ENCODE results near the gene SLC38A8.

SLC38A8 gene

GRCh38 chr16:84054271-84054670, 11.7 kb upstream of the SLC38A8 start:
- no peaks in the 10 kb centered on the region for H3K4me1 ChIP-seq (ENCODE audit: control insufficient read depth, insufficient read depth, low read length)
- no peak overlapping the region for H3K27ac ChIP-seq (ENCODE audit: low read depth, low read length)
- peaks cover 30% of the 10 kb centered on the region for H3K36me3 ChIP-seq (ENCODE audit: control insufficient read depth, insufficient read depth, low read length)
- no peak overlapping the region for H3K4me3 ChIP-seq (ENCODE audit: low read length)
- no peak overlapping the region for H3K9ac ChIP-seq (ENCODE audit: low read length)
- no peaks in the 10 kb centered on the region for H3K27me3 ChIP-seq (ENCODE audit: control insufficient read depth, insufficient read depth, low read length)

GRCh38 chr16:84053237-84053636, 10.6 kb upstream of the SLC38A8 start:
- Histone ChIP-seq H3K9ac (ENCODE audit: low read length) (no peak overlapping the region), H3K4me1 (ENCODE audit: control insufficient read depth, insufficient read depth, low read length) (no peaks in the 10 kb centered on the region), H3K36me3 (ENCODE audit: control insufficient read depth, insufficient read depth, low read length) (peaks cover 20% of the 10 kb centered on the region), H3K27ac (ENCODE audit: low read depth, low read length) (no peak overlapping the region), H3K27me3 (ENCODE audit: control insufficient read depth, insufficient read depth, low read length) (no peaks in the 10 kb centered on the region), H3K4me3 (ENCODE audit: low read length) (no peak overlapping the region)

- Histone ChIP-seq H3K4me1 (ENCODE audit: control insufficient read depth, insufficient read depth, low read length) (no peaks in the 10 kb centered on the region), H3K9ac (ENCODE audit: low read length) (no peak overlapping the region), H3K36me3 (ENCODE audit: control insufficient read depth, insufficient read depth, low read length) (peaks cover 13% of the 10 kb centered on the region), H3K27ac (ENCODE audit: low read depth, low read length) (no peak overlapping the region), H3K4me3 (ENCODE audit: low read length) (no peak overlapping the region), H3K27me3 (ENCODE audit: control insufficient read depth, insufficient read depth, low read length) (no peaks in the 10 kb centered on the region)
Measured at GRCh38 chr16:84052071-84052622, 9.6 kb upstream of the SLC38A8 start.

- peaks cover 6% of the 10 kb centered on the region for H3K36me3 ChIP-seq (ENCODE audit: control insufficient read depth, insufficient read depth, low read length)
- no peak overlapping the region for H3K9ac ChIP-seq (ENCODE audit: low read length)
- no peaks in the 10 kb centered on the region for H3K27me3 ChIP-seq (ENCODE audit: control insufficient read depth, insufficient read depth, low read length)
- H3K27ac ChIP-seq (ENCODE audit: low read depth, low read length) = no peak overlapping the region
- H3K4me3 ChIP-seq (ENCODE audit: low read length) = no peak overlapping the region
- no peaks in the 10 kb centered on the region for H3K4me1 ChIP-seq (ENCODE audit: control insufficient read depth, insufficient read depth, low read length)
Measured at GRCh38 chr16:84050316-84050715, 7.7 kb upstream of the SLC38A8 start.

GRCh38 chr16:84049403-84050060, 6.9 kb upstream of the SLC38A8 start:
- Histone ChIP-seq H3K4me1 (ENCODE audit: control insufficient read depth, insufficient read depth, low read length) (no peaks in the 10 kb centered on the region), H3K27me3 (ENCODE audit: control insufficient read depth, insufficient read depth, low read length) (no peaks in the 10 kb centered on the region), H3K36me3 (ENCODE audit: control insufficient read depth, insufficient read depth, low read length) (peaks cover 6% of the 10 kb centered on the region), H3K9ac (ENCODE audit: low read length) (no peak overlapping the region), H3K27ac (ENCODE audit: low read depth, low read length) (no peak overlapping the region), H3K4me3 (ENCODE audit: low read length) (no peak overlapping the region)

GRCh38 chr16:84048871-84049270, 6.3 kb upstream of the SLC38A8 start:
- Histone ChIP-seq H3K9ac (ENCODE audit: low read length) (no peak overlapping the region), H3K27me3 (ENCODE audit: control insufficient read depth, insufficient read depth, low read length) (no peaks in the 10 kb centered on the region), H3K27ac (ENCODE audit: low read depth, low read length) (no peak overlapping the region), H3K4me1 (ENCODE audit: control insufficient read depth, insufficient read depth, low read length) (no peaks in the 10 kb centered on the region), H3K36me3 (ENCODE audit: control insufficient read depth, insufficient read depth, low read length) (peaks cover 6% of the 10 kb centered on the region), H3K4me3 (ENCODE audit: low read length) (no peak overlapping the region)

- H3K27ac ChIP-seq (ENCODE audit: low read depth, low read length) = no peak overlapping the region
- H3K9ac ChIP-seq (ENCODE audit: low read length) = no peak overlapping the region
- H3K4me3 ChIP-seq (ENCODE audit: low read length) = no peak overlapping the region
- peaks cover 6% of the 10 kb centered on the region for H3K36me3 ChIP-seq (ENCODE audit: control insufficient read depth, insufficient read depth, low read length)
- no peaks in the 10 kb centered on the region for H3K4me1 ChIP-seq (ENCODE audit: control insufficient read depth, insufficient read depth, low read length)
- no peaks in the 10 kb centered on the region for H3K27me3 ChIP-seq (ENCODE audit: control insufficient read depth, insufficient read depth, low read length)
Measured at GRCh38 chr16:84048270-84048669, 5.7 kb upstream of the SLC38A8 start.

GRCh38 chr16:84047626-84048025, 5.0 kb upstream of the SLC38A8 start:
- Histone ChIP-seq H3K36me3 (ENCODE audit: control insufficient read depth, insufficient read depth, low read length) (peaks cover 6% of the 10 kb centered on the region), H3K4me3 (ENCODE audit: low read length) (no peak overlapping the region), H3K27me3 (ENCODE audit: control insufficient read depth, insufficient read depth, low read length) (no peaks in the 10 kb centered on the region), H3K9ac (ENCODE audit: low read length) (no peak overlapping the region), H3K4me1 (ENCODE audit: control insufficient read depth, insufficient read depth, low read length) (no peaks in the 10 kb centered on the region), H3K27ac (ENCODE audit: low read depth, low read length) (no peak overlapping the region)

GRCh38 chr16:84047206-84047605, 4.6 kb upstream of the SLC38A8 start:
- no peak overlapping the region for H3K27ac ChIP-seq (ENCODE audit: low read depth, low read length)
- no peaks in the 10 kb centered on the region for H3K27me3 ChIP-seq (ENCODE audit: control insufficient read depth, insufficient read depth, low read length)
- peaks cover 2% of the 10 kb centered on the region for H3K36me3 ChIP-seq (ENCODE audit: control insufficient read depth, insufficient read depth, low read length)
- no peak overlapping the region for H3K9ac ChIP-seq (ENCODE audit: low read length)
- H3K4me1 ChIP-seq (ENCODE audit: control insufficient read depth, insufficient read depth, low read length) = no peaks in the 10 kb centered on the region
- H3K4me3 ChIP-seq (ENCODE audit: low read length) = no peak overlapping the region

GRCh38 chr16:84045818-84046470, 3.3 kb upstream of the SLC38A8 start:
- no peaks in the 10 kb centered on the region for H3K36me3 ChIP-seq (ENCODE audit: control insufficient read depth, insufficient read depth, low read length)
- no peak overlapping the region for H3K9ac ChIP-seq (ENCODE audit: low read length)
- no peaks in the 10 kb centered on the region for H3K4me1 ChIP-seq (ENCODE audit: control insufficient read depth, insufficient read depth, low read length)
- no peak overlapping the region for H3K27ac ChIP-seq (ENCODE audit: low read depth, low read length)
- no peaks in the 10 kb centered on the region for H3K27me3 ChIP-seq (ENCODE audit: control insufficient read depth, insufficient read depth, low read length)
- H3K4me3 ChIP-seq (ENCODE audit: low read length) = no peak overlapping the region

- Histone ChIP-seq H3K4me3 (ENCODE audit: low read length) (no peak overlapping the region), H3K27me3 (ENCODE audit: control insufficient read depth, insufficient read depth, low read length) (no peaks in the 10 kb centered on the region), H3K36me3 (ENCODE audit: control insufficient read depth, insufficient read depth, low read length) (no peaks in the 10 kb centered on the region)
Measured at GRCh38 chr16:84045001-84045817, 2.6 kb upstream of the SLC38A8 start.

GRCh38 chr16:84044118-84044488, 1.5 kb upstream of the SLC38A8 start:
- Histone ChIP-seq H3K36me3 (ENCODE audit: control insufficient read depth, insufficient read depth, low read length) (no peaks in the 10 kb centered on the region), H3K27me3 (ENCODE audit: control insufficient read depth, insufficient read depth, low read length) (no peaks in the 10 kb centered on the region), H3K4me1 (ENCODE audit: control insufficient read depth, insufficient read depth, low read length) (no peaks in the 10 kb centered on the region), H3K9ac (ENCODE audit: low read length) (no peak overlapping the region), H3K4me3 (ENCODE audit: low read length) (no peak overlapping the region), H3K27ac (ENCODE audit: low read depth, low read length) (no peak overlapping the region)

More at GRCh38 chr16:84045001-84045817, 2.6 kb upstream of the SLC38A8 start:
- H3K27ac ChIP-seq (ENCODE audit: low read depth, low read length) = no peak overlapping the region
- H3K9ac ChIP-seq (ENCODE audit: low read length) = no peak overlapping the region
- H3K4me1 ChIP-seq (ENCODE audit: control insufficient read depth, insufficient read depth, low read length) = no peaks in the 10 kb centered on the region
